K562 (cell line): ENCODE measurements around the gene STK11. TPM values are rescaled to one million over a fixed set of nuclear protein-coding genes. Genes with fewer than 3 reads are reported as not detected.

Experiments used
- ADNP ChIP-seq: fragments of 200-800 bp; sonication (Bioruptor generic); IDR thresholded peaks from 2 replicates; pipeline ENCODE4 v1.6.1; 2016; ENCODE audit warnings: missing genetic modification characterization, missing compliant biosample characterization
- BMI1 ChIP-seq: fragments of 150-350 bp; IDR thresholded peaks from 2 replicates; pipeline ENCODE4 v1.6.1; 2014; ENCODE audit warnings: low read length
- CCAR2 ChIP-seq: fragments of 200-400 bp; formaldehyde crosslinking; IDR thresholded peaks from 2 replicates; pipeline ENCODE4 v1.6.1; 2017; ENCODE audit warnings: mild to moderate bottlenecking, low read depth, low read length
- CREB3 ChIP-seq: fragments of 450-650 bp; conservative IDR thresholded peaks from 2 replicates; pipeline ENCODE4 v1.6.1; 2016; ENCODE audit warnings: missing genetic modification characterization, low read depth, mild to moderate bottlenecking, missing compliant biosample characterization, moderate library complexity
- DDX20 ChIP-seq: fragments of 450-650 bp; IDR thresholded peaks from 2 replicates; pipeline ENCODE4 v1.6.1; 2016; ENCODE audit warnings: missing genetic modification characterization, low read depth, mild to moderate bottlenecking, missing compliant biosample characterization, moderate library complexity
- ELK3 ChIP-seq: fragments of 450-650 bp; formaldehyde crosslinking; IDR thresholded peaks from 2 replicates; pipeline ENCODE4 v1.4.0; 2020; ENCODE audit warnings: mild to moderate bottlenecking
- FOXA1 ChIP-seq: fragments of 450-650 bp; IDR thresholded peaks from 2 replicates; pipeline ENCODE4 v1.6.1; 2016; ENCODE audit warnings: mild to moderate bottlenecking, borderline replicate concordance
- HES1 ChIP-seq: fragments of 450-650 bp; IDR thresholded peaks from 2 replicates; pipeline ENCODE4 v1.6.1; 2016; ENCODE audit warnings: low read depth, mild to moderate bottlenecking, moderate library complexity
- IRF2 ChIP-seq: sonication (generic); formaldehyde crosslinking; IDR thresholded peaks from 2 replicates; pipeline ENCODE4 v1.8.1; 2022; ENCODE audit warnings: mild to moderate bottlenecking, missing genetic modification reagents
- MEF2D ChIP-seq: conservative IDR thresholded peaks from 2 replicates; pipeline ENCODE4 v1.6.1; 2016; ENCODE audit warnings: low read depth, missing genetic modification characterization, missing compliant biosample characterization
- NCOA1 ChIP-seq: fragments of 450-650 bp; IDR thresholded peaks from 2 replicates; pipeline ENCODE4 v1.6.1; 2016; ENCODE audit warnings: low read depth
- NEUROD1 ChIP-seq: fragments of 150-350 bp; IDR thresholded peaks from 2 replicates; pipeline ENCODE4 v1.6.1; 2014; ENCODE audit warnings: borderline replicate concordance, low read length, low read depth; ENCODE audit not compliant: partially characterized antibody
- SMAD1 ChIP-seq: fragments of 150-350 bp; IDR thresholded peaks from 2 replicates; pipeline ENCODE4 v1.6.1; 2014; ENCODE audit warnings: low read length, low read depth; ENCODE audit not compliant: partially characterized antibody
- SP1 ChIP-seq: sonication (generic); formaldehyde crosslinking; IDR thresholded peaks from 2 replicates; pipeline ENCODE4 v1.8.1; 2022; ENCODE audit warnings: mild to moderate bottlenecking, missing genetic modification reagents
- polyA plus RNA-seq, 8 experiments: library from polyadenylated mRNA; depleted of rRNA in 4 of 8; stranded (reverse) in 5 of 8; unstranded in 3 of 8; fragments of >200 nt; fragmentation: Nextera tagmentation in 2 of 8; fragmentation: Illumina TruSeq in 1 of 8; extraction: Ambion mirVana in 2 of 8; extraction: Trizol in 1 of 8; gene quantifications; 2 replicates each; pipeline versions ENCODE4 v1.2.1 to v1.2.3, GENCODE V29; 2011 to 2014; ENCODE audit warnings: inconsistent platforms in 1 of 8, missing spikeins in 1 of 8
- total RNA-seq, 7 experiments: library from RNA; depleted of rRNA in 6 of 7; stranded (reverse); fragments of >200 nt in 6 of 7; fragmentation: Illumina TruSeq in 2 of 7; extraction: Trizol in 2 of 7; gene quantifications; 2 replicates each; pipeline versions ENCODE4 v1.2.1 to v1.2.3, GENCODE V29; 2011 to 2021; ENCODE audit warnings: low replicate concordance in 1 of 7
- TF ChIP-seq, protein P1 (sequence below): fragments of 450-650 bp; IDR thresholded peaks from 2 replicates; pipeline ENCODE4 v1.6.1; 2017; ENCODE audit warnings: antibody characterized with exemption, mild to moderate bottlenecking
- TF ChIP-seq, protein P2 (sequence below): IDR thresholded peaks from 2 replicates; pipeline ENCODE4 v1.6.1; 2011; ENCODE audit not compliant: insufficient read length; ENCODE audit errors: extremely low read depth
- TF ChIP-seq, protein P3 (sequence below): sonication (generic); formaldehyde crosslinking; IDR thresholded peaks from 2 replicates; pipeline ENCODE4 v1.8.1; 2023; ENCODE audit warnings: mild to moderate bottlenecking, missing genetic modification reagents, moderate library complexity

STK11 gene
- total and polyA plus RNA-seq, 9 of the 15 experiments (the other 6 are each of a cell fraction or from before 2014, with no cell fraction given) = 0.15 to 96.5 (median 31.7) TPM

- no peak for TF ChIP-seq DDX20 (tag)
- no peak for TF ChIP-seq CREB3 (tag)
- TF ChIP-seq NCOA1 = peak; percentile 35; the same call in 1 of the 2 replicates
- TF ChIP-seq MEF2D (tag) = no peak
- TF ChIP-seq, protein P1, sequence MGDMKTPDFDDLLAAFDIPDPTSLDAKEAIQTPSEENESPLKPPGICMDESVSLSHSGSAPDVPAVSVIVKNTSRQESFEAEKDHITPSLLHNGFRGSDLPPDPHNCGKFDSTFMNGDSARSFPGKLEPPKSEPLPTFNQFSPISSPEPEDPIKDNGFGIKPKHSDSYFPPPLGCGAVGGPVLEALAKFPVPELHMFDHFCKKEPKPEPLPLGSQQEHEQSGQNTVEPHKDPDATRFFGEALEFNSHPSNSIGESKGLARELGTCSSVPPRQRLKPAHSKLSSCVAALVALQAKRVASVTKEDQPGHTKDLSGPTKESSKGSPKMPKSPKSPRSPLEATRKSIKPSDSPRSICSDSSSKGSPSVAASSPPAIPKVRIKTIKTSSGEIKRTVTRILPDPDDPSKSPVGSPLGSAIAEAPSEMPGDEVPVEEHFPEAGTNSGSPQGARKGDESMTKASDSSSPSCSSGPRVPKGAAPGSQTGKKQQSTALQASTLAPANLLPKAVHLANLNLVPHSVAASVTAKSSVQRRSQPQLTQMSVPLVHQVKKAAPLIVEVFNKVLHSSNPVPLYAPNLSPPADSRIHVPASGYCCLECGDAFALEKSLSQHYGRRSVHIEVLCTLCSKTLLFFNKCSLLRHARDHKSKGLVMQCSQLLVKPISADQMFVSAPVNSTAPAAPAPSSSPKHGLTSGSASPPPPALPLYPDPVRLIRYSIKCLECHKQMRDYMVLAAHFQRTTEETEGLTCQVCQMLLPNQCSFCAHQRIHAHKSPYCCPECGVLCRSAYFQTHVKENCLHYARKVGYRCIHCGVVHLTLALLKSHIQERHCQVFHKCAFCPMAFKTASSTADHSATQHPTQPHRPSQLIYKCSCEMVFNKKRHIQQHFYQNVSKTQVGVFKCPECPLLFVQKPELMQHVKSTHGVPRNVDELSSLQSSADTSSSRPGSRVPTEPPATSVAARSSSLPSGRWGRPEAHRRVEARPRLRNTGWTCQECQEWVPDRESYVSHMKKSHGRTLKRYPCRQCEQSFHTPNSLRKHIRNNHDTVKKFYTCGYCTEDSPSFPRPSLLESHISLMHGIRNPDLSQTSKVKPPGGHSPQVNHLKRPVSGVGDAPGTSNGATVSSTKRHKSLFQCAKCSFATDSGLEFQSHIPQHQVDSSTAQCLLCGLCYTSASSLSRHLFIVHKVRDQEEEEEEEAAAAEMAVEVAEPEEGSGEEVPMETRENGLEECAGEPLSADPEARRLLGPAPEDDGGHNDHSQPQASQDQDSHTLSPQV = peak; percentile 42; the same call in 1 of the 2 replicates
- TF ChIP-seq SMAD1 = no peak
- no peak for TF ChIP-seq IRF2 (CRISPR knock-in tag)
- TF ChIP-seq CCAR2 = no peak
- TF ChIP-seq BMI1 = no peak
- TF ChIP-seq ELK3 = no peak
- TF ChIP-seq, protein P2, sequence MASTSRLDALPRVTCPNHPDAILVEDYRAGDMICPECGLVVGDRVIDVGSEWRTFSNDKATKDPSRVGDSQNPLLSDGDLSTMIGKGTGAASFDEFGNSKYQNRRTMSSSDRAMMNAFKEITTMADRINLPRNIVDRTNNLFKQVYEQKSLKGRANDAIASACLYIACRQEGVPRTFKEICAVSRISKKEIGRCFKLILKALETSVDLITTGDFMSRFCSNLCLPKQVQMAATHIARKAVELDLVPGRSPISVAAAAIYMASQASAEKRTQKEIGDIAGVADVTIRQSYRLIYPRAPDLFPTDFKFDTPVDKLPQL = no peak
- no peak for TF ChIP-seq NEUROD1
- TF ChIP-seq, protein P3, sequence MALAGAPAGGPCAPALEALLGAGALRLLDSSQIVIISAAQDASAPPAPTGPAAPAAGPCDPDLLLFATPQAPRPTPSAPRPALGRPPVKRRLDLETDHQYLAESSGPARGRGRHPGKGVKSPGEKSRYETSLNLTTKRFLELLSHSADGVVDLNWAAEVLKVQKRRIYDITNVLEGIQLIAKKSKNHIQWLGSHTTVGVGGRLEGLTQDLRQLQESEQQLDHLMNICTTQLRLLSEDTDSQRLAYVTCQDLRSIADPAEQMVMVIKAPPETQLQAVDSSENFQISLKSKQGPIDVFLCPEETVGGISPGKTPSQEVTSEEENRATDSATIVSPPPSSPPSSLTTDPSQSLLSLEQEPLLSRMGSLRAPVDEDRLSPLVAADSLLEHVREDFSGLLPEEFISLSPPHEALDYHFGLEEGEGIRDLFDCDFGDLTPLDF = peak; percentile 74
- no peak for TF ChIP-seq HES1
- no peak for TF ChIP-seq FOXA1
- peak; percentile 62 for TF ChIP-seq SP1 (CRISPR knock-in tag)
- TF ChIP-seq ADNP (tag) = no peak
Observed at GRCh38 chr19:1239796-1240737, 34.5 kb downstream of the STK11 start (continued).
